Ascending aorta (tissue), 2 donors: ENCODE results near the gene PRR30. TPM values are rescaled to one million over a fixed set of nuclear protein-coding genes. Genes with fewer than 3 reads are reported as not detected.

Source experiments
- DNase-seq, 2 donors: peaks; one replicate each; pipeline ENCODE4 v3.0.0-alpha.2; 2019; ENCODE audit warnings: low spot score in 2 of 2
- H3K27ac ChIP-seq, 2 donors: fragments of 200-600 bp; sonication (generic); one replicate each; pipeline ENCODE4 v1.5.1; 2016 to 2017; ENCODE audit warnings: mild to moderate bottlenecking in 1 of 2
- H3K27me3 ChIP-seq: fragments of 200-600 bp; sonication (generic); one replicate; pipeline ENCODE4 v1.5.1; 2017
- H3K36me3 ChIP-seq, 2 donors: fragments of 200-600 bp; sonication (generic); one replicate each; pipeline ENCODE4 v1.5.1; 2016
- H3K4me1 ChIP-seq, 2 donors: fragments of 200-600 bp; sonication (generic); one replicate each; pipeline ENCODE4 v1.5.1; 2016 to 2017; ENCODE audit warnings: mild to moderate bottlenecking in 1 of 2
- H3K4me3 ChIP-seq, 2 donors: fragments of 200-600 bp; sonication (generic); one replicate each; pipeline ENCODE4 v1.5.1; 2016 to 2017; ENCODE audit warnings: mild to moderate bottlenecking in 1 of 2
- H3K9me3 ChIP-seq, 2 donors: fragments of 200-600 bp; sonication (generic); one replicate each; pipeline ENCODE4 v1.5.1; 2016
- intact Hi-C: fragments of 100-400 bp; cut with DNase I; formaldehyde crosslinking; loops from one replicate; pipeline ENCODE4 v1.15.1; 2023
- total RNA-seq: library from RNA; depleted of rRNA; stranded (reverse); fragments of >200 nt; gene quantifications from one replicate; pipeline ENCODE4 v1.1.0, GENCODE V29; 2016
- TF ChIP-seq, protein P1 (sequence below), 3 experiments: fragments of 200-600 bp in 2 of 3; fragments of 450-650 bp in 1 of 3; sonication (generic) in 2 of 3; IDR thresholded peaks; one replicate each; pipeline ENCODE4 v1.5.1; 2016 to 2019; ENCODE audit warnings: antibody characterized with exemption in 3 of 3, mild to moderate bottlenecking in 1 of 3, moderate library complexity in 1 of 3

Gene PRR30
- total RNA-seq, 1 donor from 2014 or later = not detected

DNA sequence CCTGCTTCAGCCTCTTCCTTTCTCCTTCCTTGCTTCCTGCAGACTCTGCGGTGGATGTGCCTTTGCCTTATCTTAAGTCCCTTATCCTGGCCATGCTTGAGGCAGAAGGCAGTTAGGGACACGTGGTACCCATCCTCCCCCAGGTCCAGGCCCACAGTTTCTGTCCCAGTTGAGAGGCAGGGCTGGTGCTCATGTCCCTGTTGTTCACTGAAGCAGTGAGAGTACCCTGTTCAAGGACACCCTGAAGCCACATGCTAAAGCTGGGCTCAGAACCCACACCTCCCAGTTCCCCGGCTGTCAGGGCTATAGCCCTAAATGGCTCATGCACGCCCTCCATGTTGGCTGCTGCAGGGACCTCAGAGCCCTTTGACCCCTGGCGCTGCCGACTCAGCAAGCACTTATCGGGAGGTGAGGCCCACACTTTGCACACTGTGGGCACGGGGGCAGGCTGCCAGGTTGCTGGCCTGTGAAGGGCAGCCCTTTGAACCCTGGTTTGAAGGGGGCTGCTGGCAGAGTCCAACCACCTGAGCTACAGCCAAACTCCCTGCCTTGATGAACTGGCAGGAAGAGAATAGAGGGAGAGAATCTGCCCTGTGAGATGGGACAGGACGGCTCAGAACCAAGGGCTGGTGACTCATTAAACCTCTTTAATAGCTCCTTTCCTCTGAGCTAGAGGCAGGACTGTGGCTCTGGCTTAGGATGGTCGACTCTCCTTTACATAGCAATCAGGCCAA, 46.3 kb downstream of the PRR30 start:
- Histone ChIP-seq H3K4me3 (no peak overlapping the region), H3K4me1 (peaks cover 4 to 10% of the 10 kb centered on the region in 2 donors), H3K27ac (no peak overlapping the region), H3K36me3 (no peaks in the 10 kb centered on the region), H3K27me3 (no peaks in the 10 kb centered on the region), H3K9me3 (no peaks in the 10 kb centered on the region)
- DNase-seq = no peak
- TF ChIP-seq, protein P1, sequence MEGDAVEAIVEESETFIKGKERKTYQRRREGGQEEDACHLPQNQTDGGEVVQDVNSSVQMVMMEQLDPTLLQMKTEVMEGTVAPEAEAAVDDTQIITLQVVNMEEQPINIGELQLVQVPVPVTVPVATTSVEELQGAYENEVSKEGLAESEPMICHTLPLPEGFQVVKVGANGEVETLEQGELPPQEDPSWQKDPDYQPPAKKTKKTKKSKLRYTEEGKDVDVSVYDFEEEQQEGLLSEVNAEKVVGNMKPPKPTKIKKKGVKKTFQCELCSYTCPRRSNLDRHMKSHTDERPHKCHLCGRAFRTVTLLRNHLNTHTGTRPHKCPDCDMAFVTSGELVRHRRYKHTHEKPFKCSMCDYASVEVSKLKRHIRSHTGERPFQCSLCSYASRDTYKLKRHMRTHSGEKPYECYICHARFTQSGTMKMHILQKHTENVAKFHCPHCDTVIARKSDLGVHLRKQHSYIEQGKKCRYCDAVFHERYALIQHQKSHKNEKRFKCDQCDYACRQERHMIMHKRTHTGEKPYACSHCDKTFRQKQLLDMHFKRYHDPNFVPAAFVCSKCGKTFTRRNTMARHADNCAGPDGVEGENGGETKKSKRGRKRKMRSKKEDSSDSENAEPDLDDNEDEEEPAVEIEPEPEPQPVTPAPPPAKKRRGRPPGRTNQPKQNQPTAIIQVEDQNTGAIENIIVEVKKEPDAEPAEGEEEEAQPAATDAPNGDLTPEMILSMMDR (IDR thresholded peaks at IDR 0.05) = no peak
- intact Hi-C loops = no loop called here

DNA sequence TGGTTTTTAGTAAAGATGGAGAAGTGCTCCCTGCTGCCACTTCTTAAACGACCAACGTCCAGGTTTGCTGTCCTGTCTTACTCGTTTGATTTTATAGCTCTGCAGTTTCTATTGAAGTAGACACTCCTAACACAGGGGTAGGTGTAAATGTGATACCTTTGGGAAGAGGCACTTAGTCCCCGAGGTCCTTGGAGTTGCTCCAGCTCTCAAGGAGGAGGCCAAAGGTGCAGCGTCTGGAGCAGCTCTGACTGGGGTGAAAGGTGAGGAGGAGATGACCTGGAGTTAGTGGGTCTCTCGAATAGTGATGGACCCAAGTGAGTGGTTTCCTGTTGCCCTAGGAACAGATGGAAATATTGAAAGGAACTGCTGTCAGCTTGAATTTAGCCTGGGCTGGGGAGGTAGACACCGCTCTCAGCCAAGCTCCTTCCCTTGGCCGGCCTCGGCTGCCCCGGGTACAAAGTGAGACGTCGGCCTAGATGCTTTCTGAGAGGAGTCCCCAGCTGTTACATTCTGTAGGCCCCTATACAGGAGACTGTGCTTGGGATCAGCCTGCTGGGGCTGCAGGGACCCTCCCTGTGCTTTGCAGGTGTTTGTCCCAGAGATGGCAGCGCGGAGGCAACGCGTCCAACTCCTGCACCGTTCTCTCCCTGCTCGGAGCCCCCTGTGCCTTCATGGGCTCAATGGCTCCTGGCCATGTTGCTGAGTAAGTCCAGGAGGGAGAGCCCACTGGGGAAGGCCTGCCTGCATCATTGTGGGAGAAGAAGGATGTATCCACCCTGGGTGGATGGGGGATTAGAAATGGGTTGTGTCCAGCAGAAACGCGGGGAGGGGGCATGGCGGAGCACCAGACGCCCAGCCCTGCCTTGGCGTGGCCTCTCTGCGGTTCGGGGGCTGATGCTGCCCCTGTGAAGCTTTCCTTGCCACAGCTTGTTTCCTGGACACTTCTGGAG, 47.2 kb downstream of the PRR30 start:
- intact Hi-C loops = no loop called here
- TF ChIP-seq, protein P1 (IDR thresholded peaks at IDR 0.05) = no peak
- H3K9me3 ChIP-seq = no peaks in the 10 kb centered on the region
- peaks cover 4 to 14% of the 10 kb centered on the region in 2 donors for H3K4me1 ChIP-seq
- H3K27me3 ChIP-seq = no peaks in the 10 kb centered on the region
- H3K4me3 ChIP-seq = no peak overlapping the region
- H3K27ac ChIP-seq = no peak overlapping the region
- DNase-seq = no peak
- H3K36me3 ChIP-seq = no peaks in the 10 kb centered on the region

DNA sequence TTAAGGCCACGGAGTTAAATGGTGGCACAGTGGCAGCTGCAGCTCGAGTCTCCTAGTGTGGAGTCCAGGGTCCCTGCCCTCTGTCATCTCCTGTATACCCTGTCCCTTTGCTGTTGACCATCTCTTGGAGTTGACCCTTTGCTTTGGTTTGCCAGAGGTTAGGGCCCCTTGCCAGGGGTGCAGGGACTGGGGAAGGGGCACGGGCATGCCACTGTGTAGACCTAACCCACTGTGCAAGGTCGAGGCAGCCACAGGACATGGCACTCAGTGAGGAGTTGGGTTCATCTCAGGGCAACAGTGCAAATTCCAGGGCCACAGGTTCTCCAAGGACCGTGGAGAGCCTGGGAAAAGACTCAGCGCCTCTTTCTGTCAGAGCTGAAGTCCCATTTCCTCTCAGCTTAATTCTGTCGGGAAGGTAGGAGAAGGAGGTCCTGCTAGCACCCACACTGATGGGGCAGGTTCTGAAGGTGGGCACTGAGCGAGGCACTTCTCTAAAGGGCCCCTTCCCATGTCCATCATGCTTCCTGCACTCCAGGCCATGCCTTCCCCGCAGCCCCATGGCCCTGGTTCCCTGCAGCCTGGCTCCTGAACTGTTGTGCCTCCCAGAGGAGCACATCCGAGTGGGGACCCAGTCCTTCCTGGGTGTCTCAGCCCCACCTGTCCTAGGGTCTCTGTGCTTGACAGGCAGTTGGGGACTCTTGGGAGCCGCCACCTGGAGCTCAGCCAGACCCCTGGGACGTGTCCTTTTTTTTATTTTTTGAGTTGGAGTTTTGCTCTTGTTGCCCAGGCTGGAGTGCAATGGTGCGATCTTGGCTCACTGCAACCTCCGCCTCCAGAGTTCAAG, 49.9 kb downstream of the PRR30 start:
- H3K36me3 ChIP-seq = no peaks in the 10 kb centered on the region
- TF ChIP-seq, protein P1 (IDR thresholded peaks at IDR 0.05) = no peak
- DNase-seq = no peak
- intact Hi-C loops = loop anchor here (5.0 kb wide), 1 partner anchor 43 kb away; the partner anchor contains the start of gene PREB
- H3K27ac ChIP-seq = no peak overlapping the region
- H3K4me3 ChIP-seq = no peak overlapping the region
- no peaks in the 10 kb centered on the region for H3K27me3 ChIP-seq
- peaks cover 4 to 18% of the 10 kb centered on the region in 2 donors for H3K4me1 ChIP-seq
- no peaks in the 10 kb centered on the region for H3K9me3 ChIP-seq

DNA sequence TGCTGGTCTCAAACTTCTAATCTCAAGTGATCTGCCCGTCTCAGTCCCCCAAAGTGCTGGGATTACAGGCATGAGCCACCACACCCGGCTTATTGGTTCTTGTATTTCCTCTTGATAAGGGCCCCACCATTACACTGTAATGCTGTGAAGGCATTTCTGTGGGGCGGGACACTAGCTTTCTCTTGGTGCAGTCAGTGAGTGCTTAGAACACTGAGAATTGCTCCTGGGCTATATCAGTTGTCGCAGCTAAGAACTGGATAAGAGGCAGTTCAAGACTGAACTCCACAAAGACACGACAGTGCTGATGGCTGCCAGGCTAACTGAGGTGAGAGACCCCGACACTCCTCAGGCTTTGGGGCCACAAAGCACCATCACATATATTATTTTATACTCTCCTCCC, 50.6 kb downstream of the PRR30 start:
- intact Hi-C loops = loop anchor here (5.0 kb wide), 1 partner anchor 44 kb away; the partner anchor contains the start of gene PREB
- Histone ChIP-seq H3K27ac (no peak overlapping the region), H3K4me1 (peaks cover 4 to 18% of the 10 kb centered on the region in 2 donors), H3K36me3 (no peaks in the 10 kb centered on the region), H3K9me3 (no peaks in the 10 kb centered on the region), H3K27me3 (no peaks in the 10 kb centered on the region), H3K4me3 (no peak overlapping the region)
- no peak for DNase-seq
- TF ChIP-seq, protein P1 (IDR thresholded peaks at IDR 0.05) = no peak

DNA sequence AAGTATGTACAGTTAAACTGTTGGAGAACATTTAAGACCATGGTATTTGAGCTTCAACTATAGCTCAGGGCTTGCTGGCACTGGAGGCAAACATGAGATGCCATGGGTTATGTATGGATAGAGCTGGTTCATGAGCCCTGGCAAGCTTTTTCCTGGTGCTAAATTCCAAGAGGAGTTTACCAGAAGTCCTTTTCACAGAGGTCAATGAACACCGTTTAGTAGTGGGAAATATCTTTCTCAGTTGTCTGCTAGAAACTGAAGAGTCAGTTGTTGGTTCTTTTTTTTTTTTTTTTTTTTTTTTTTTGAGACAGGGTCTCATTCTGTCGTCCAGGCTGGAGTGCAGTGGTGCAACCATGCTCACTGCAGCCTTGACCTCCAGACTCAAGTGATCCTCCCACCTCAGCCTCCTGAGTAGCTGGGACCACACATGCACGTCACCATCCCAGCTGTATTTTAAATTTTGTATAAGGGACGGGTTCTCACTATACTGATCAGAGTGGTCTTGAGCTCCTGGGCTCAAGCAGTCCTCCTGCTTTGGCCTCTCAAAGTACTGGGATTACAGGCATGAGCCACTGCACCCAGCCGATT, 51.3 kb downstream of the PRR30 start:
- peaks cover 4 to 7% of the 10 kb centered on the region in 2 donors for H3K36me3 ChIP-seq
- TF ChIP-seq, protein P1 (IDR thresholded peaks at IDR 0.05) = no peak
- no peak for DNase-seq
- no peak overlapping the region for H3K4me3 ChIP-seq
- H3K9me3 ChIP-seq = no peaks in the 10 kb centered on the region
- intact Hi-C loops = loop anchor here (2.0 to 5.0 kb wide), 2 partner anchors 44 to 125 kb away; partner anchors contain the start of genes ATRAID, PREB and SLC5A6
- peaks cover 4 to 18% of the 10 kb centered on the region in 2 donors for H3K4me1 ChIP-seq
- no peaks in the 10 kb centered on the region for H3K27me3 ChIP-seq
- no peak overlapping the region for H3K27ac ChIP-seq
